ENCODE results near the gene CHD2. TPM values are rescaled to one million over a fixed set of nuclear protein-coding genes. Genes with fewer than 3 reads are reported as not detected.

The CHD2 gene
- total and polyA plus RNA-seq, 2 donors (not counting 3 experiments of a cell fraction or from before 2014, with no cell fraction given) = 53.8 to 97.9 TPM

- Histone ChIP-seq H3K9me1 (replicated peaks; ENCODE audit: control insufficient read depth, extremely low read depth, insufficient read depth, low read length) (no peaks in the 10 kb centered on the region), H2AFZ (ENCODE audit: low read depth, low read length) (no peak overlapping the region), H3K4me3 (replicated peaks in 1 of 3; ENCODE audit: insufficient read depth in 1 of 3, low read depth in 1 of 3, low read length in 3 of 3) (no peak overlapping the region), H3K9me3 (replicated peaks; ENCODE audit: control insufficient read depth, insufficient read depth, low read length) (no peaks in the 10 kb centered on the region), H3K36me3 (ENCODE audit: control insufficient read depth in 2 of 2, extremely low read depth in 1 of 2, insufficient read depth in 2 of 2, low read length in 2 of 2) (no peaks in the 10 kb centered on the region), H4K20me1 (replicated peaks; ENCODE audit: control insufficient read depth, extremely low read depth, insufficient read depth, low read length) (no peaks in the 10 kb centered on the region), H3K27me3 (ENCODE audit: control insufficient read depth in 2 of 2, insufficient read depth in 2 of 2, low read length in 2 of 2) (no peaks in the 10 kb centered on the region), H3K4me2 (ENCODE audit: insufficient read depth, low read length) (no peak overlapping the region), H3K9ac (replicated peaks; ENCODE audit: extremely low read depth, insufficient read depth, low read length) (no peak overlapping the region), H3K27ac (ENCODE audit: insufficient read depth, low read depth, low read length) (no peak overlapping the region), H3K4me1 (ENCODE audit: control insufficient read depth, extremely low read depth, insufficient read depth, low read length) (no peaks in the 10 kb centered on the region), H3K79me2 (ENCODE audit: control insufficient read depth, insufficient read depth, low read length) (no peaks in the 10 kb centered on the region)
- BruUV-seq (replicated peaks) = no TSS peak
- TF ChIP-seq POLR2A (IDR thresholded peaks at IDR 0.05; ENCODE audit: low read depth, low read length) = no peak
- TF ChIP-seq, protein P1, sequence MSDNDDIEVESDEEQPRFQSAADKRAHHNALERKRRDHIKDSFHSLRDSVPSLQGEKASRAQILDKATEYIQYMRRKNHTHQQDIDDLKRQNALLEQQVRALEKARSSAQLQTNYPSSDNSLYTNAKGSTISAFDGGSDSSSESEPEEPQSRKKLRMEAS (IDR thresholded peaks at IDR 0.05; ENCODE audit: insufficient read depth, insufficient read length) = no peak
- no peak for TF ChIP-seq GATA2 (IDR thresholded peaks at IDR 0.05; ENCODE audit: insufficient read depth, insufficient read length, low read depth, low read length)
- TF ChIP-seq EZH2 (IDR thresholded peaks at IDR 0.05; ENCODE audit: borderline replicate concordance, low read depth, low read length, severe bottlenecking) = no peak
- no peak for TF ChIP-seq POLR2AphosphoS5 (IDR thresholded peaks at IDR 0.05; ENCODE audit: insufficient read depth, low read depth, low read length)
- no peak for TF ChIP-seq JUN (IDR thresholded peaks at IDR 0.05; ENCODE audit: borderline replicate concordance, insufficient read depth, insufficient read length, low read depth)
- TF ChIP-seq, protein P2, sequence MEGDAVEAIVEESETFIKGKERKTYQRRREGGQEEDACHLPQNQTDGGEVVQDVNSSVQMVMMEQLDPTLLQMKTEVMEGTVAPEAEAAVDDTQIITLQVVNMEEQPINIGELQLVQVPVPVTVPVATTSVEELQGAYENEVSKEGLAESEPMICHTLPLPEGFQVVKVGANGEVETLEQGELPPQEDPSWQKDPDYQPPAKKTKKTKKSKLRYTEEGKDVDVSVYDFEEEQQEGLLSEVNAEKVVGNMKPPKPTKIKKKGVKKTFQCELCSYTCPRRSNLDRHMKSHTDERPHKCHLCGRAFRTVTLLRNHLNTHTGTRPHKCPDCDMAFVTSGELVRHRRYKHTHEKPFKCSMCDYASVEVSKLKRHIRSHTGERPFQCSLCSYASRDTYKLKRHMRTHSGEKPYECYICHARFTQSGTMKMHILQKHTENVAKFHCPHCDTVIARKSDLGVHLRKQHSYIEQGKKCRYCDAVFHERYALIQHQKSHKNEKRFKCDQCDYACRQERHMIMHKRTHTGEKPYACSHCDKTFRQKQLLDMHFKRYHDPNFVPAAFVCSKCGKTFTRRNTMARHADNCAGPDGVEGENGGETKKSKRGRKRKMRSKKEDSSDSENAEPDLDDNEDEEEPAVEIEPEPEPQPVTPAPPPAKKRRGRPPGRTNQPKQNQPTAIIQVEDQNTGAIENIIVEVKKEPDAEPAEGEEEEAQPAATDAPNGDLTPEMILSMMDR (IDR thresholded peaks at IDR 0.05; ENCODE audit: extremely low read depth in 1 of 2, insufficient read depth in 1 of 2, low read depth in 1 of 2, low read length in 2 of 2) = no peak
- no peak for TF ChIP-seq FOS (IDR thresholded peaks at IDR 0.05; ENCODE audit: borderline replicate concordance, insufficient read depth, low read length)
- no peak for TF ChIP-seq MYC (IDR thresholded peaks at IDR 0.05; ENCODE audit: low read depth, low read length)
- FAIRE-seq (no peak), DNase-seq (ENCODE audit: low read depth, low spot score) (no peak)
- intact Hi-C loops (cut with micrococcal nuclease) = no loop called here
- ChIA-PET CTCF (no interaction called here), POLR2A (no interaction called here)
- dilution Hi-C loops (cut with MboI; ENCODE audit: extremely low pct_ligation_motif_present, low sequenced_read_pairs) = no loop called here
Observed at GRCh38 chr15:93049914-93050578, 149.9 kb downstream of the CHD2 start.
